Measurements from ENCODE around the gene ACOXL.

Gene ACOXL

GRCh38 chr2:111121828-111122630 is 389.7 kb downstream of the ACOXL start:
- Mint-ChIP-seq H3K4me1 (ENCODE audit: low read depth) (peaks cover 68% of the 10 kb centered on the region), H3K4me3 (peak overlapping the region; percentile 94), H3K27ac (peak overlapping the region; percentile 87), H3K9me3 (no peaks in the 10 kb centered on the region), H3K27me3 (peaks cover 20% of the 10 kb centered on the region), H3K36me3 (ENCODE audit: low read depth) (peaks cover 42% of the 10 kb centered on the region)

- Mint-ChIP-seq H3K4me1 (ENCODE audit: low read depth) (peaks cover 62% of the 10 kb centered on the region), H3K27me3 (peaks cover 18% of the 10 kb centered on the region), H3K4me3 (peak overlapping the region; percentile 94), H3K27ac (peak overlapping the region; percentile 26), H3K36me3 (ENCODE audit: low read depth) (peaks cover 50% of the 10 kb centered on the region), H3K9me3 (no peaks in the 10 kb centered on the region)
Observed at GRCh38 chr2:111122631-111123421, 390.5 kb downstream of the ACOXL start.

GRCh38 chr2:111123751-111124150 is 391.4 kb downstream of the ACOXL start:
- peak overlapping the region; percentile 87 for H3K4me3 Mint-ChIP-seq
- peak overlapping the region; percentile 36 for H3K27ac Mint-ChIP-seq
- H3K4me1 Mint-ChIP-seq (ENCODE audit: low read depth), result peaks cover 61% of the 10 kb centered on the region
- H3K27me3 Mint-ChIP-seq, result peaks cover 9% of the 10 kb centered on the region
- H3K9me3 Mint-ChIP-seq, result no peaks in the 10 kb centered on the region
- peaks cover 59% of the 10 kb centered on the region for H3K36me3 Mint-ChIP-seq (ENCODE audit: low read depth)

GRCh38 chr2:111126581-111126980 is 394.2 kb downstream of the ACOXL start:
- Mint-ChIP-seq H3K4me3 (no peak overlapping the region), H3K4me1 (ENCODE audit: low read depth) (peaks cover 51% of the 10 kb centered on the region), H3K27ac (peak overlapping the region; percentile 5), H3K9me3 (no peaks in the 10 kb centered on the region), H3K36me3 (ENCODE audit: low read depth) (peaks cover 86% of the 10 kb centered on the region), H3K27me3 (no peaks in the 10 kb centered on the region)

GRCh38 chr2:111127351-111127750 is 395.0 kb downstream of the ACOXL start:
- Mint-ChIP-seq H3K36me3 (ENCODE audit: low read depth) (peaks cover 90% of the 10 kb centered on the region), H3K27ac (no peak overlapping the region), H3K4me3 (no peak overlapping the region), H3K9me3 (no peaks in the 10 kb centered on the region), H3K4me1 (ENCODE audit: low read depth) (peaks cover 55% of the 10 kb centered on the region), H3K27me3 (no peaks in the 10 kb centered on the region)

- Mint-ChIP-seq H3K27ac (no peak overlapping the region), H3K9me3 (no peaks in the 10 kb centered on the region), H3K4me3 (no peak overlapping the region), H3K4me1 (ENCODE audit: low read depth) (peaks cover 55% of the 10 kb centered on the region), H3K36me3 (ENCODE audit: low read depth) (peaks cover 91% of the 10 kb centered on the region), H3K27me3 (no peaks in the 10 kb centered on the region)
Observed at GRCh38 chr2:111128096-111128495, 395.7 kb downstream of the ACOXL start.

- H3K4me3 Mint-ChIP-seq, result peak overlapping the region; percentile 4
- no peaks in the 10 kb centered on the region for H3K27me3 Mint-ChIP-seq
- no peaks in the 10 kb centered on the region for H3K9me3 Mint-ChIP-seq
- H3K27ac Mint-ChIP-seq, result no peak overlapping the region
- H3K4me1 Mint-ChIP-seq (ENCODE audit: low read depth), result peaks cover 39% of the 10 kb centered on the region
- H3K36me3 Mint-ChIP-seq (ENCODE audit: low read depth), result peaks cover 78% of the 10 kb centered on the region
Observed at GRCh38 chr2:111133603-111134002, 401.2 kb downstream of the ACOXL start.

GRCh38 chr2:111134055-111134454 is 401.7 kb downstream of the ACOXL start:
- no peak overlapping the region for H3K27ac Mint-ChIP-seq
- H3K36me3 Mint-ChIP-seq (ENCODE audit: low read depth), result peaks cover 77% of the 10 kb centered on the region
- H3K4me3 Mint-ChIP-seq, result no peak overlapping the region
- no peaks in the 10 kb centered on the region for H3K27me3 Mint-ChIP-seq
- H3K4me1 Mint-ChIP-seq (ENCODE audit: low read depth), result peaks cover 34% of the 10 kb centered on the region
- no peaks in the 10 kb centered on the region for H3K9me3 Mint-ChIP-seq

- no peak overlapping the region for H3K4me3 Mint-ChIP-seq
- H3K4me1 Mint-ChIP-seq (ENCODE audit: low read depth), result peaks cover 35% of the 10 kb centered on the region
- H3K9me3 Mint-ChIP-seq, result no peaks in the 10 kb centered on the region
- H3K27ac Mint-ChIP-seq, result no peak overlapping the region
- H3K27me3 Mint-ChIP-seq, result no peaks in the 10 kb centered on the region
- peaks cover 79% of the 10 kb centered on the region for H3K36me3 Mint-ChIP-seq (ENCODE audit: low read depth)
Observed at GRCh38 chr2:111135237-111135909, 403.0 kb downstream of the ACOXL start.

GRCh38 chr2:111135910-111136297 is 403.5 kb downstream of the ACOXL start:
- peaks cover 37% of the 10 kb centered on the region for H3K4me1 Mint-ChIP-seq (ENCODE audit: low read depth)
- H3K27ac Mint-ChIP-seq, result no peak overlapping the region

GRCh38 chr2:111138839-111139238 is 406.5 kb downstream of the ACOXL start:
- Mint-ChIP-seq H3K27me3 (no peaks in the 10 kb centered on the region), H3K36me3 (ENCODE audit: low read depth) (peaks cover 77% of the 10 kb centered on the region), H3K27ac (no peak overlapping the region), H3K9me3 (no peaks in the 10 kb centered on the region), H3K4me1 (ENCODE audit: low read depth) (peaks cover 32% of the 10 kb centered on the region), H3K4me3 (no peak overlapping the region)

More at GRCh38 chr2:111135910-111136297, 403.5 kb downstream of the ACOXL start:
- peaks cover 79% of the 10 kb centered on the region for H3K36me3 Mint-ChIP-seq (ENCODE audit: low read depth)
- no peak overlapping the region for H3K4me3 Mint-ChIP-seq
- no peaks in the 10 kb centered on the region for H3K9me3 Mint-ChIP-seq
- no peaks in the 10 kb centered on the region for H3K27me3 Mint-ChIP-seq

GRCh38 chr2:111139637-111140317 is 407.4 kb downstream of the ACOXL start:
- H3K36me3 Mint-ChIP-seq (ENCODE audit: low read depth), result peaks cover 75% of the 10 kb centered on the region
- no peaks in the 10 kb centered on the region for H3K9me3 Mint-ChIP-seq
- H3K4me3 Mint-ChIP-seq, result no peak overlapping the region
- no peaks in the 10 kb centered on the region for H3K27me3 Mint-ChIP-seq
- H3K27ac Mint-ChIP-seq, result peak overlapping the region; percentile 32
- H3K4me1 Mint-ChIP-seq (ENCODE audit: low read depth), result peaks cover 29% of the 10 kb centered on the region

- Mint-ChIP-seq H3K4me1 (ENCODE audit: low read depth) (peaks cover 38% of the 10 kb centered on the region), H3K36me3 (ENCODE audit: low read depth) (peaks cover 82% of the 10 kb centered on the region), H3K27ac (no peak overlapping the region), H3K27me3 (no peaks in the 10 kb centered on the region), H3K9me3 (no peaks in the 10 kb centered on the region), H3K4me3 (no peak overlapping the region)
Observed at GRCh38 chr2:111140815-111141214, 408.4 kb downstream of the ACOXL start.

GRCh38 chr2:111142101-111142500 is 409.7 kb downstream of the ACOXL start:
- no peak overlapping the region for H3K27ac Mint-ChIP-seq
- no peak overlapping the region for H3K4me3 Mint-ChIP-seq
- H3K9me3 Mint-ChIP-seq, result no peaks in the 10 kb centered on the region
- no peaks in the 10 kb centered on the region for H3K27me3 Mint-ChIP-seq
- peaks cover 37% of the 10 kb centered on the region for H3K4me1 Mint-ChIP-seq (ENCODE audit: low read depth)
- peaks cover 81% of the 10 kb centered on the region for H3K36me3 Mint-ChIP-seq (ENCODE audit: low read depth)

Measured in stimulated activated naive CD8-positive, alpha-beta T cell treated with anti-CD3 and anti-CD28 coated beads, Interleukin-15, Interleukin-2, amounts not matched to agents 100 ng/mL and 50 ng/mL, for 24 hours (primary cell).